Daoy (cell line): ENCODE measurements around the gene RAPH1. TPM values are rescaled to one million over a fixed set of nuclear protein-coding genes. Genes with fewer than 3 reads are reported as not detected.

Experiments used
- DNase-seq: peaks from one replicate; pipeline ENCODE4 v3.0.0-alpha.2; 2015; ENCODE audit warnings: low read depth
- total RNA-seq: library from RNA; depleted of rRNA; stranded (reverse); fragments of >200 nt; shearing (Covaris generic); gene quantifications from 2 replicates; pipeline ENCODE4 v1.2.3, GENCODE V29; 2014

The RAPH1 gene
- total RNA-seq, 1 experiment from 2014 or later, result 5.8 TPM

DNA sequence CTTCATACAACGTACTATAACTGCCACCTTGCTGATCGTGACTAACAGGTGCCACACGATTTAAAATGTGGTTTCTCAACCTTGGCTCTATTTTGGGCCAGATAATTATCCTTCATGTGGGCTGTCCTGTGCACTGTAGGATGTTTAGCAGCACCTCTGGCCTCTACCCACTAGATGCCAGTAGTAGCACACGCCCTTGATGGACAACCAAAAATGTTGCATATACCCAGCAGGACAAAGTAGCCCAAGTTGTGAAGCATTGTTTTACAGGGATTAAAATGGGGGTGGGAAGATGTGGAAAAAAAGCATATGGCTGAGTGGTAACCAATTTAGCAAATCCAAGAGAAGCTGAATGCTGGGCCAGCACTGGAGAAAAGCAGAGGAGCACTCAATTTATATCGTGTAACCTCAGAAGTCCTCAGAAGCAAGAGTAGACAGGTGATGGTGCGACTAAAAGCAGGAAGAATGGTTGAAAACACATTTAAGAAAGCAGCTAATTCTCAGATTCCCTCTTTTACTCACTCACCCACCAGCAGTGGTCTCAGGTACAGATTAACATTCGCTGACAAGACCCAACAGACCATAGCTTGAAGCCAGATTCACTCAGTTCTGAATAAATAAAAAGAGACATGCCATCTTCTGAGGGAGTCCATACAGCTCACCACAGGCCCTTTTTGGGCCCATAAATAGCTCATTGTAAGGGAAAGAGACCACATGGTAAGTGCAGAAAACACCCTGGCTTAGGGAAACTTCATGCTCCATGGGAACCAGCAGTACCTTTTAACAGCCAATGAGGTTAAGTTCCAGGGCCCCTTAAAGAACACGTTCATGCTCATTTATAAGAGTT is 50.6 kb downstream of the RAPH1 start:
- peak; percentile 18 for DNase-seq

DNA sequence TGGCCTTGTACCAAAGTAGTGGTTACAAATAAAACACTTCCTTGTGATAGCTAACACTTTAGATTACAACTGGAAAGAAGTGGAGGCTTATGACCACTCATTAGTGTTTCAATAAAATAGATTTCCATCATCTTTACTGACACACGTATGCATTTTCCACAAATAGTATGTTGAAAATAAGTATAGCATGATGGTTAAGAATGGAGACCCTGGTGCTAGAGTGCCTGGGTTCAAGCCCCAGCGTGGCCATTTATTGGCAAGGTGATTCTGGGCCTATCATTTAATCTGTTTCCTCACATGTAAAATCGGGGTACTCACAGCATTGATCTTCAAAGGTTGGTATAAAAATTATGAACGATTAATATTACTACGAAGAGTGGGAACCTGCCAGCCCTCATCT is 54.5 kb downstream of the RAPH1 start:
- DNase-seq, result no peak

DNA sequence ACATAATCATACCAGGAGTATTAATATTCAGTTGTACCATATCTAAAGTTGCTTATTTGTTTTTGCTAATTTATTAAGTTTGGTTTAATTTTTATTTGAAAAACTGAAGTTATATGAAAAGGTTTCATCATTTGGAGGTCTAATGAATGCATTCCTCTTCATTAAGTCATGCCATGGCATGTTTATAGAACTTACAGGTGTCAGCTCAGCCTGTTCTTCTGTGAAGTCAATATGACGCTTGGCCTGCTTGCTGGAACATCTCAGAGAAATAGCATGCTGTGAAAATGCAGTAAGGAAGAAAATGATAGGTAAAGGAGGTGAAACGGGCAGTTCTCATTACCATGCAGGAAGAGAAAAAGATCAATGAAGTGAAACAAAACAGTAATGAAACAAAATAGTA is 58.2 kb downstream of the RAPH1 start:
- DNase-seq, result no peak

DNA sequence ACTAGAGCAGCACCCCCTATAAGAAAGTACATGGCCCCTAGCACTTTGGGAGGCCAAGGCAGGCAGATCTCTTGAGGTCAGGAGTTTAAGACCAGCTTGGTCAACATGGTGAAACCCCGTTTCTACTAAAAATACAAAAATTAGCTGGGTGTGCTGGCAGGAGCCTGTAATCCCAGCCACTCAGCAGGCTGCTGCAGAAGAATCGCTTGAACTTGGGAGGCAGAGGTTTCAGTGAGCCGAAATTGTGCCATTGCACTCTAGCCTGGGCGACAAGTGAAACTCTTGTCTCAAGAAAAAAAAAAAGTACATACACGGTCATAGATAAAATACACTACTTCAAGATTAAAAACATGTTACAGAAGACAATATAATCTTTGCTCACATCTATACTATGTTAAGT is 63.8 kb downstream of the RAPH1 start:
- no peak for DNase-seq

DNA sequence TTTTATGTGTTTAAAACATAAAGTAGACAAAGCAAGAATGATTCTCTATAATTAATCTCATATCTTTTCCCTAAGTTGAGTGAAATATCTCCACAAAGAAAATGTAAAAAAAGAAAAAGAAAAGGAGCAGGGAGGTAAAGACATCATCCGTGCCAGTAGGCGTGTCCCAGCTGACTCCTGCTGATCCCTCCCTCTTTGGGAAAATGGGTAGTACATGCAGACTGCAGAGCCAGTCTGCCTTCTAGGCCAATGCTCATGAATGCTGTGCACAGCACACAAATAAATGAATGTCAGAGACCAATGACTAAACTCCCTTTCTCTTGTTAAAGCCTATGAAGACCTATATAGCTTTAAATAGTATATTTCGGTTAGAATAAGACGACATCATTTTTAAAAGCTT is 64.7 kb downstream of the RAPH1 start:
- no peak for DNase-seq

DNA sequence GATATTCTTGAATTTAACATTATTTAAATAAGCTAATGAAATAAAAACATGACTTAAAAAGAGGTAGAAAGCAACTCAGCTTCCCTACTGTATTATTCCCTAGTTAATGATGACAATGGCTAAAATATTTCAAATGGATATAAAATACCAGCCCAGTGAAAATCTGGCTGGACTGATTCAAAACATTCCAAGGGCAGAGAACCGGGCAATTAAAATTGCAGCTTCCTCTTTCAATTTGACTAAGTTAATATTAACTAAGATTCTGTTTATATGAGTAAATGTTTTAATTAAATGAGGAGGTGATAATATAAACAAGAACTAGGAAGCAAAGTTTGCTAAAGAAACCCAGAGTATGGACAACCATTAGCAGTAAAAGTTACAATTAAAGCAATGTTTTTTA is 65.6 kb downstream of the RAPH1 start:
- DNase-seq, result no peak

DNA sequence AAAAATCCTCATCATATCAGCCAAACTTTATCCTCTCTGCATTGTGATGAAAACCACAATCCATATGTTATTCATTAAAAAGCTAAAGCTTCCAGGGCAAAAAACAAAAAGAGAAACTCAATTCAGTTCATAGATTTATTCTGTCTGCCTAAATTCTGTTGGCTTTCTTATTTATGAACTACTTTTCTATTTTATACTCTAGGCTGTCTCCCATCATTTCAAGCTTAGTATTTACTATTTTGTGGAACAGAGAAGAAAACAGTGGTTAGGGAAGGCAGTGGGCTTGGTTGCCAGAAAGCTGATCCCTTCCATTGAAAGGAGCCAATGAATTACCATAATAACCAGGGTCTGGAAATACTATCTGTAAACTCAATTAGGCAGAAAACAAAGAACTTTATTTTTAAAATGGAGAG is 71.8 kb downstream of the RAPH1 start:
- no peak for DNase-seq

DNA sequence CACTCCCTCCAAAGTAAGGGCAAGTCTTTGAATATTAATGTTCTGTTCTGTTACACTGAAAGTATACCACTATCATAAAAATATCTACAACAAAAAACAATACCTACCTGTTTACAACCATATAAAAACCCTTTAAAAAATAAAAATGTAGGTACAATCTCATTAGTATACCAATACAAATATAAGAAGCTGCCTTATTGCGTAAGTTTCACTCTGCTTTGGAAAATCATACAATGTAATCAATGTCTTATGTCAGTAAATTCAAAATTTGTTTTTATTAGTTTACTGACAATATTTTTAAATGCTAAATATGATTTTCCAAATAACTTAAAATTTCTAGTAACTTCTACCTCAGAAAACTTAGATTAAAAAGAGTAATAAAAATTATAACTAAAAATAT is 72.8 kb downstream of the RAPH1 start:
- DNase-seq, result no peak

DNA sequence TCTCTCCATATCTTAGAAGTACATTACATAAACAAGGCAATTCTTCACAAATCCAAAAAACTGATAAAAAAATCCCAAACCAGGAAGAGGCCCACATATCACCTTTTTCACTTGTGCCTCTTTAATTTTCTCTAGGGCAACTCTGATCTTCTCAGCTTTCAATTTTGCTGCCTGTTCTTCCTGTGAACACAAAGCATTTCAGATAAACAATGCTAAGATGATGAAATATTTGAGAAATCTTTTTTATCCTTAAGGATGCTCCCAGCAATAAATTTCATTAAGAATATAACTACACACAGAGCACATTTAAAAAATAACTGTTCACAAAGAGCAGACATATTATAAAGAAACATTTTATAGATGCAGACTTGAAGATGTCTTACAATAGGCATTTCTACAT is 73.4 kb downstream of the RAPH1 start:
- DNase-seq, result no peak

DNA sequence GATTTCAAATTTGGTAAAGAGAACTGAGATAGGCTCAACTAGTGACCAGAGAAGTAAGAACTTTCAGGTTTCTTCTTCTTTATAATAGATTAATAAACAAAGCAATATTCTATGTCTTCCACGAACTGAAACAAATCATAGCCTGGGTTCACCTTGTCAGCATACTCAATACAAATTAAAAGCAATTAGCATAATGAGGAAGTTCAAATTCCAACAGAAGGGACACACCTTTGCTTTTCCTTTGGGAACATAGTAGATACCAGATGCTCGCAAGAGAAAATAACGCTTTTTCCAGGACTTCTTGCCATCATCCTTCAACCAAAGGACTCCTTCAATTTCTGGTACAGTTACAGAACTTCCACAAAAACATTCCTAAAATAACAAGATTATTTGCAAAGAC is 79.9 kb downstream of the RAPH1 start:
- no peak for DNase-seq

DNA sequence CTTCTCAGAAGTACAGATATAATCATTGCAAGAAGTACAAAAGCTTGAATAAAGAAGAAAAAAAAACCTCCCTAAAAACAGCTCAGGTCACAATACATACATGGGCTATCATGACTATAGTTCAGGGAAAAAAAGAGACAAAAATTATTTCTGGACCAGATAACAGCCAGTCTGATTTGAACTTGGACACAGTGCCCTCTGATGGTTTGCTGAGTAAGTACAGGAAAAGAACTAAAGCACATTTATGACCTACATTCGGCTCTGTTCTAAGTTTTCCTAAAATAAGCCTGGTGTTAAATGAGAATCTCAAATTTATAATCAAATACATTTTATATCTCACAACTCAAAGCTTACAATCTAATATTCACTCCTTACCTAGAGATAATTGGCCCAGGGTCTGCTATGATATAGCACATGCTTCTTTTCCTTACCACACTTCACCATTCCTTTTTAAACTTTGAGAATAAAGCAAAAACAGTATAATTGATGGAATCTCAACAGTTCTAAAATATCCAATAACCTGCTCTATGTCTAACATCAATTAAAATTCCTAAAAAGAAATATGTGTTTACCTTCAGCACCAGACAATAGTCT is 81.1 kb downstream of the RAPH1 start:
- DNase-seq, result peak; percentile 39

DNA sequence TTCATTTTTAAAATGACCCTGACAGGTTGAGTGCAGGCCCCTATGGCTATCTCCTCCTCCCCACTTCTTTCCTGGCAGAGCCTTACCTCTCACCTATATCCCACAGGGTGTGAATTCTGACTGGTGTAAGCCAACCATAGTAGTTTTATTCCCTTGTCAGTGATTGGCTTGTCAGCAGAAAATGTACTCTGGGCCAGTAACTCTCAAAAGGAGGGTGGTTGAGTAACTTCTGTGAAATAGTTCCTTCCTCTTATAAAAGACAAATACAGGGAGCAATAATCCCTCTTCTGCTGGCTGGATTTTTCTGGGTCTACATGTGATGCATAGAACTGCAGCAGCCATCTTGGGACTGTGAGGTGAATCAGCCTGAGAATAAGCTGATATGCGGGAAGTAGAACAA is 83.4 kb downstream of the RAPH1 start:
- DNase-seq, result no peak

DNA sequence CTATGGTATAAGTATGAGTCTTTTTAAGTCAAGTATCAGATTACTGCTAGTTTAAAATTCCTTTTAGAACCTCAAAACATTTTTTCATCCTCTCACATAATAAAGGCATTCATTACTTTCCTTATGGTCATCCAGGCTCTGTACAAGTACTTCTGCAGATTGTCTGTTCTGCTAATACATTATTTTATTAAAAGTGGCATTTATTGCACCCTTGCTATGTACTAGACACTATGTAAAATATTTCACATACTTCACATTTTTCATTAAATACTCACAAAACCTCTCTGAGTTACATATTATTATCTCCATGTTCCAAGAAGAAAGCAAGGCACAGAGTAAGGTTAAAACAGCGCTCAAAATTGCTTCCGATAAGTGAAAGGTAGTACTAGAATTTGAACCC is 84.1 kb downstream of the RAPH1 start:
- DNase-seq, result no peak

DNA sequence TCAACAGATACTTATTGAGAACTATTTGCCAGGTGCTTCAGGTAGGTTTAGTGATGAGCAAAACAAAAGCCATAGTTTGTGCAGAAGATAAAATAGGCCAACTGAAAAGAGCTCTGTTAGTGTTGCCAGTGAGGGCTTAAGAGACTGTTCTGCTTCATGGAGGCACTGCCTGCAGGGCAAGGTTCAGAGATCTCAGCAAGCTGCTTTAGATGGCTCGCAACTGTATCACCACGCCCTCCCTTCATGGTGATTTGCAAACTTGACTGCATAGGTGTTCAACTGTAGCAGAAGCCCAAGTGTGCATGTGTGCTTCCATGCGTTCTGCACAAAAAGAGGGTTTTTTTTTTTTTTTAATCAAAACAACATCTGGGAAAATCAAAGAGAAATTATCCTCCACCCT is 84.5 kb downstream of the RAPH1 start:
- DNase-seq, result no peak

DNA sequence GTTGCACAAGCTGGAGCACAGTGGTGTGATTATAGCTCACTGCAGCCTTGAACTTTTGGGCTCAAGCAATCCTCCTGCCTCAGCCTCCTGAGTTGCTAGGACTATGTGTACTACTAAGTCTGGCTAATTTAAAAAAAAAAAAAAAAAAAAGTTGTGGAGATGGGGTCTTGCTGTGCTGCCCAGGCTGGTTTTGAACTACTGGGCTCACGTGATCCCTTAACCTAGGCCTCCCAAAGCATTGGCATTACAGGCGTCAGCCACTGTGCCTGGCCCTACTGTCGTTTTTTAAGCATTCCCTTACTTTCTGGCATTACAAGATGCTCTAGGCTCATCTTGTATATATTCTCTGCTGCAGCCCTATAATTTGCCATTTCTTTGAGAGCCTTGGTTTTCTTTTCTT is 88.3 kb downstream of the RAPH1 start:
- DNase-seq, result no peak

DNA sequence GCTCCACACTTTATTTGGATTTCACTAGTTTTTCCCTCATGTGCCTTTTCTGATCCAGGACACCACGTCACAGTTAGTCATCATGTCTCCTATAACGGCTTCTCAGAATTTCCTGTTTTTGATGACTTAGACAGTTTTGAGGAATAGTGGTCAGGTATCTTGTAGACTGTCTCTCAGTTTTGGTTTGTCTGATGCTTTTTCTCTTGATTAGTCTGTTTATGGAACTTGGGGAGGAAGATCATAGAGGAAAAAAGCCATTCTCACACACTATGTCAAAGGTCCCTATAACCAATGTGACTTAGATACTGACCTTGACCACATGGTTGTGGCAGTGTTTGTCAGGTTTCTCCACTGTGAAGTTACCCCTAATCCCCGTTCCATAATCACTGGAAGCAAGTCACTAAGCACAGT is 89.0 kb downstream of the RAPH1 start:
- peak; percentile 64 for DNase-seq

DNA sequence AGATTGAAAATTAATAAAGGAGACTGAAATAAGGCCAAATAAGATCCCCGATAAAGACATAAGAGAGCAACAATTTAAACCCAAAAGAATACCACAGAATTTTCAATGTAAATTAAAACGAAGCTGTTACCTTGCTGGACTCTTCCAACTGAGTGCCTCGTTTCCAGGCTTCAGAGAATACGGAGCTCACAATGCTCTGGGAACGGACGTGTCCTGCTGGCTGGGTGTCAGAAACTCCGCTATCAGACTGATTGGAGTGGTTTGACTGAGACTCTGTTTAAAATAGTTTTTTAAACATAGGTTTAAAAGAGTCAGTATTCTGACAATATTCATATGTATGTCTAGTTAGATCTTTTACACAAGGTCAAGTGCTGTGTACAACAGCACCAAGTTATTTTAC is 90.4 kb downstream of the RAPH1 start:
- DNase-seq, result no peak

DNA sequence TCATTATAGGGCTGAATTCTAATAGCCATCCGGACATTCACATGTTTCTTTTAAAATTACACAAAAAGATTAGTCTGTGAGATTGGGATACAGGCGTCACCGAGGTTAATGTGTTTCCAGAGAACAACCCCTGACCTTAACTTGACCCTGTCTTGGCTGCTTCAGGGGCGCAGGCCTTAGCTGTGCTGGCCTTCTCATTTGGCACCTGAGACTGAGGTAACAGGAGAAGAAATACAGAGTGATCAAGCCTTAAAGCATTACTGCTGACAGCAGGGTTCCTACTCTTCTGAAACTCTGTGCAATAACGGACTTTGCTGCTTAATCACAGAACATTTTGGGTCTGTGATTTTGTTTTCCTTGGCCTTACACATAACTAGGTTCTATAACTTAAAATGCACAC is 92.6 kb downstream of the RAPH1 start:
- no peak for DNase-seq

DNA sequence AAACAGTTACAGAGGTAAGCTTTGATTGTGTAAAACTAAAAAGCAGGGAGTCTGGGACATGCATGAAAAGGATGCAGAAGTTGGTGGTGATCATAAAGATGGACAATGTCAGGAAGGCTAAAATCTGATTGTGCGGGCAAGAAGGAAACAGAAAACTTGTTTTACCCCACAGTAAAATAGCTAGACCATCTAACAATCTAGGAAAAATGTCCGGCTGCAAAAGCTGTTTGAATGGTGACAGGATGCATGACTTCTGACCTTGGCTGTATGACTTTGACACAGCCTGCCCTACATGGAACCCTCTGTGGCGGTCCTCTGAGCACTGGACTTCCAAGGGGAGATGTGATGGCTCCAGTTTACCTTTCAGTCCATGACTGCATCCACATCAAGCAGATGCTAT is 93.6 kb downstream of the RAPH1 start:
- DNase-seq, result no peak

DNA sequence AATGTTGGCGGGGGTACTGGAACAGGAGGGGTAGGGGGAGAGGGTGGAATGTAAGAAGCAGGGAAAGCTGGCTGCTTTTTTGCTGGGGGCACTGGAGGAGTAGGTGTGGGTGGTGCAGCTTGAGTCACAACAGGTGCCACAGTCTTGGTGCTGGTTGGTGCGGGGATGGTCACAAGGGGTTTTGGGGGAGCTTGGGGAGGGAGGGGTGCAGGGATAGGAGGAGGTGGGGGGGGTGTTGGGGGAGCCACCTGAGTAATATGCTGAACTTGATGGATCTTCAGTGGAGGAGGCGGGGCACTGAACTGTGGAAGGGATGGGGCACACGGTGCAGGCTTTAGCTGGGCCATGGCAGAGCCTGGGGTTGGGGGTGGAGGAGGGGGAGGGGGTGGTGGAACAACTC is 94.4 kb downstream of the RAPH1 start:
- no peak for DNase-seq

DNA sequence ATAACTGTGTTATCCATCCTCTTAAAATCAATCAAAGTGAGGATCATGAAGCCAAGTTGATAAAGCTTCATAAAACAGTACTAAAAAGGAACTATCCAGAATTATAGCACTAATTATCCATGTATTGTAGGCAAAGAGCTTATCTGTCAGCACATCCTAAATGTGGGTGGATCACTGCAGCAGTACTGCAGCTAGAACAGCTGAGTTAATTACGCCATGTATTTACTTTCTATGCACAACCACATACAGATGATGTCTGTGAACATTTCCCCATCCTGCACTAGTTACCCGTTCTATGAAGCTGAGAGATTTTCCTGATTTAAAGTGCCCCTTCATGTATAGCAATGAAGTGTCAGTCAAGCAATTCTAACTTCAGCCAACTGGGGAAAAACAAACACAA is 96.6 kb downstream of the RAPH1 start:
- DNase-seq, result no peak

DNA sequence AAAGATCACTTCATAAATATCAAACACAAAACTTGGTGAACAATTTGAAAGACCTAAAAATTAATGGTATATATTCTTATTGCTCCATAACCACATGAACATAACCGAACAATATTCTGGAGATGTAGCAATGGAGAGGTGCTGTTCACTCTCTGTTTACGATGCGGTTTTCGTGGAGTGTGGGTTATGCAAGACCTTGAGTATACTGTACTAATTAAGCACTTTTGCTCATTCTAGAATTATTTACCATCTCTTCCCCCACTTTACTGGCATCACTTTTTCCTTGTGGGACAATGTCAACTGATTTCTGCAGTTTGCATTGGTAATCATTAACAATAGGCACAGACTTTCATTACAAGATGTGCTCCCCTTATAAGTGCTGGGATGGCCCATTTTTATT is 97.6 kb downstream of the RAPH1 start:
- DNase-seq, result no peak

DNA sequence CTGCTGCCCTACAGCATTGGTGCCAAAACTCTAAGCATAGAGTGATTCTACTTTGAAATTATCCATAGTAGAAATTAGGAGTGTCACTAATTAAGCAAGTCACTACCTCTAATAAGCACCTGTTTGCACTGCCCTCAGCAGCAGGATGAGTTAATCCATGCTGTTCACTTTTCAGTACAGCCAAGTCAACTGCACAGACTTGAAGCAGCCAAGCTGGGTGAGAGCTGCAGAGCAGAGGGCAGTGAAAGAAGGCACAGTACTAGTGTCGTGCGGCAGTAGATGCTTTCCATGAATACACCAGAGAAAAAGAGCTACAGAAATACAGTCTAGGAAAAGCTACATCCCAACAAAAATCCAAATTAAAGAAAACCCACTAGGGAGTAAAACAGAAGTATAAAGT is 98.6 kb downstream of the RAPH1 start:
- DNase-seq, result no peak

DNA sequence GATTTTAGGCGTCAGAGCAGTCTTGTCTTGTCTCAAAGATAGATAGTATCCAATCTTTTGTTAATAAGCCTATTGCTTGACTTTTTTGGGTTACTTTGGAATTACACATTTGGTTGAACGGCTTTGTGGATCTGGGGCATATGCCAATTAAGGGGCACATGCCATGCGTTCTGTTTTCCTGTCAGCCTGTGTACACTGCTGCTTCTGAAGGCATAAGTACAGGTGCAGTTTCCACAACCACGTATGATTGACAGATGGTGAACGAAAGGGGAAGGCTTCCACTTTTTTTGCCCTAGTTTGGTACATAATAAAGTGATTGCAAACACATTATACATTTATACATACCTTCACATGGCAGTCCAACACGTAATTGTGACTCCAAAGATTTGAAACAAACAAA is 102.3 kb downstream of the RAPH1 start:
- DNase-seq, result no peak
